T-helper 1 cell (primary cell): ENCODE results near the gene XKR8.
"Not testable (repeated sequence)": the region's sequence is repeated elsewhere in the genome, so short reads cannot be mapped to it uniquely, and the experiment has no call there.

Source experiments
- DNase-seq, 5 donors: peaks; one replicate each; pipeline ENCODE4 v3.0.0-alpha.2; 2012 to 2020

XKR8 gene

GRCh38 chr1:27994060-27994459, 34.3 kb downstream of the XKR8 start:
- no peak for DNase-seq

DNA sequence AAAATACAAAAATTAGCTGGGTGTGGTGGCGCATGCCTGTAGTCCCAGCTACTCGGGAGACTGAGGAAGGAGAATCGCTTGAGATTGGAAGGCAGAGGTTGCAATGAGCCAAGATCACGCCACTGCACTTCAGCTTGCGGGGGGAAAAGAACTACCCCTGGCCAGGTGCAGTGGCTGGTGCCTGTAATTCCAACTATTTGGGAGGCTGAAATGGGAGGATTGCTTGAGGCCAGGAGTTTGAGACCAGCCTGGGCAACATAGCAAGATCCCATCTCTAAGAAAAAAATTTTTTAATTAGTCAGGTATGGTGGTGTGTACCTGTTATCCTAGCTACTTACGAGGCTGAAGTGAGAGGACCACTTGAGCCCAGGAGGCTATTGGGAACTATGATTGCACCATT, 34.8 kb downstream of the XKR8 start:
- DNase-seq = not testable (repeated sequence)

DNA sequence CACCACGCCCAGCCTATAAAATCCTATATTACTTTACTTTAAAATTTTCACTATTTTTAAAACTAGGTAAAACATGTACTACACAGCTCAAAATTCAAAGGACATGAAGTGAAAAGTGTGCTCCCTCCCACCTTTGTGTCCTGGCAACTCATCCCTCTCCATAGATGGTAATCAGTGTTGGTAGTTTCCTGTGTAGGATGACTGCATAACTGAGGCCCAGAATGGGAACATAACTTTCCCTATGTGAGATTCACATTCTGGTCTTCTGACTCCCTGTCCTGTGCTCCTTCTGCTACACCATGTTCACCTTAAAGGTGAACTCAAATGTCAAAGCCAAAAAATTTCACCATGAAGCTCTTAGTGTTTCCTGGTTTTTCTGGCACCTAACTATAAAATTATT, 39.3 kb downstream of the XKR8 start:
- DNase-seq = no peak

GRCh38 chr1:28002600-28002999, 42.8 kb downstream of the XKR8 start:
- no peak for DNase-seq

DNA sequence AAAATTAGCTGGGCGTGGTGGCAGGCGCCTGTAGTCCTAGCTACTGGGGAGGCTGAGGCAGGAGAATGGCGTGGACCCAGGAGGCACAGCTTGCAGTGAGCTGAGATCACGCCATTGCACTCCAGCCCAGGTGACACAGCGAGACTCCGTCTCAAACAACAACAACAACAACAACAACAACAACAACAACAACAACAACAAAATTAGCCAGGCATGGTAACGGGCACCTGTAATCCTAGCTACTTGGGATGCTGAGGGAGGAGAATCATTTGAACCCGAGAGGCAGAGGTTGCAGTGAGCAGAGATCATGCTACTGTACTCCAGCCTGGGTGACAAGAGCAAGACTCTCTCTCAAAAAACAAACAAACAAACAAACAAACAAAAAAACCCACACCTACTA, 43.3 kb downstream of the XKR8 start:
- not testable (repeated sequence) for DNase-seq

- DNase-seq = no peak
Measured at GRCh38 chr1:28010969-28011368, 51.2 kb downstream of the XKR8 start.
